Panc1 (cell line): ENCODE results near the gene ACACB.
"Not testable (repeated sequence)": the region's sequence is repeated elsewhere in the genome, so short reads cannot be mapped to it uniquely, and the experiment has no call there.

Source experiments
- TF ChIP-seq, protein P1 (sequence below): fragments of 450-650 bp; IDR thresholded peaks from 2 replicates; pipeline ENCODE4 v1.5.1; 2017; ENCODE audit warnings: mild to moderate bottlenecking
- TF ChIP-seq, protein P2 (sequence below), 2 experiments: IDR thresholded peaks; 2 replicates each; pipeline ENCODE4 v1.6.1; 2011 to 2012; ENCODE audit warnings: low read depth in 2 of 2, control low read depth in 1 of 2, low read length in 1 of 2, mild to moderate bottlenecking in 1 of 2, moderate library complexity in 1 of 2; ENCODE audit not compliant: insufficient read depth in 1 of 2

DNA sequence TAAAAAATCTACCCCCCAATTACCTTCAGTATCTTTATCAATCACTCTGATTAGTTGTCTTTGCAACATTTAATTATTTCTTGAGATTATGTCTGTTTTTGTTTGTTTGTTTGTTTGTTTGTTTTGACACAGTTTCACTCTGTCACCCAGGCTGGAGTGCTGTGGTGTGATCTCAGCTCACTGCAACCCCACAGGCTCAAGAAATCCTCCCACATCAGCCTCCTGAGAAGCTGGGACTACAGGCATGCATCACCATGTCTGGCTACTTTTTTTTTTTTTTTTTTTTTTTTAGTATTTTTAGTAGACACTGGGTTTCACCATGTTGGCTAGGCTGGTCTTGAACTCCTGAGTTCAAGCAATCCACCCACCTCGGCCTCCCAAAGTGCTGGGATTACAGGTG is 30.7 kb downstream of the ACACB start:
- TF ChIP-seq, protein P1, sequence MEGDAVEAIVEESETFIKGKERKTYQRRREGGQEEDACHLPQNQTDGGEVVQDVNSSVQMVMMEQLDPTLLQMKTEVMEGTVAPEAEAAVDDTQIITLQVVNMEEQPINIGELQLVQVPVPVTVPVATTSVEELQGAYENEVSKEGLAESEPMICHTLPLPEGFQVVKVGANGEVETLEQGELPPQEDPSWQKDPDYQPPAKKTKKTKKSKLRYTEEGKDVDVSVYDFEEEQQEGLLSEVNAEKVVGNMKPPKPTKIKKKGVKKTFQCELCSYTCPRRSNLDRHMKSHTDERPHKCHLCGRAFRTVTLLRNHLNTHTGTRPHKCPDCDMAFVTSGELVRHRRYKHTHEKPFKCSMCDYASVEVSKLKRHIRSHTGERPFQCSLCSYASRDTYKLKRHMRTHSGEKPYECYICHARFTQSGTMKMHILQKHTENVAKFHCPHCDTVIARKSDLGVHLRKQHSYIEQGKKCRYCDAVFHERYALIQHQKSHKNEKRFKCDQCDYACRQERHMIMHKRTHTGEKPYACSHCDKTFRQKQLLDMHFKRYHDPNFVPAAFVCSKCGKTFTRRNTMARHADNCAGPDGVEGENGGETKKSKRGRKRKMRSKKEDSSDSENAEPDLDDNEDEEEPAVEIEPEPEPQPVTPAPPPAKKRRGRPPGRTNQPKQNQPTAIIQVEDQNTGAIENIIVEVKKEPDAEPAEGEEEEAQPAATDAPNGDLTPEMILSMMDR, result not testable (repeated sequence)
- TF ChIP-seq, protein P2, sequence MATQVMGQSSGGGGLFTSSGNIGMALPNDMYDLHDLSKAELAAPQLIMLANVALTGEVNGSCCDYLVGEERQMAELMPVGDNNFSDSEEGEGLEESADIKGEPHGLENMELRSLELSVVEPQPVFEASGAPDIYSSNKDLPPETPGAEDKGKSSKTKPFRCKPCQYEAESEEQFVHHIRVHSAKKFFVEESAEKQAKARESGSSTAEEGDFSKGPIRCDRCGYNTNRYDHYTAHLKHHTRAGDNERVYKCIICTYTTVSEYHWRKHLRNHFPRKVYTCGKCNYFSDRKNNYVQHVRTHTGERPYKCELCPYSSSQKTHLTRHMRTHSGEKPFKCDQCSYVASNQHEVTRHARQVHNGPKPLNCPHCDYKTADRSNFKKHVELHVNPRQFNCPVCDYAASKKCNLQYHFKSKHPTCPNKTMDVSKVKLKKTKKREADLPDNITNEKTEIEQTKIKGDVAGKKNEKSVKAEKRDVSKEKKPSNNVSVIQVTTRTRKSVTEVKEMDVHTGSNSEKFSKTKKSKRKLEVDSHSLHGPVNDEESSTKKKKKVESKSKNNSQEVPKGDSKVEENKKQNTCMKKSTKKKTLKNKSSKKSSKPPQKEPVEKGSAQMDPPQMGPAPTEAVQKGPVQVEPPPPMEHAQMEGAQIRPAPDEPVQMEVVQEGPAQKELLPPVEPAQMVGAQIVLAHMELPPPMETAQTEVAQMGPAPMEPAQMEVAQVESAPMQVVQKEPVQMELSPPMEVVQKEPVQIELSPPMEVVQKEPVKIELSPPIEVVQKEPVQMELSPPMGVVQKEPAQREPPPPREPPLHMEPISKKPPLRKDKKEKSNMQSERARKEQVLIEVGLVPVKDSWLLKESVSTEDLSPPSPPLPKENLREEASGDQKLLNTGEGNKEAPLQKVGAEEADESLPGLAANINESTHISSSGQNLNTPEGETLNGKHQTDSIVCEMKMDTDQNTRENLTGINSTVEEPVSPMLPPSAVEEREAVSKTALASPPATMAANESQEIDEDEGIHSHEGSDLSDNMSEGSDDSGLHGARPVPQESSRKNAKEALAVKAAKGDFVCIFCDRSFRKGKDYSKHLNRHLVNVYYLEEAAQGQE (IDR thresholded peaks at IDR 0.05; ENCODE audit: insufficient read depth in 1 of 2, low read depth in 2 of 2, low read length in 1 of 2), result not testable (repeated sequence)
